PC-3 (cell line): Measurements from ENCODE around the gene RGS14. TPM values are rescaled to one million over a fixed set of nuclear protein-coding genes. Genes with fewer than 3 reads are reported as not detected.

Experiments used
- ATAC-seq: fragments of 200-7000 bp; cut with Tn5 transposase; 2 replicates; pipeline ENCODE4 v1.9.1; 2020; ENCODE audit warnings: mild to moderate bottlenecking, moderate library complexity
- BruUV-seq: library from RNA; stranded (reverse); fragments of 400-500 nt; replicated peaks from 2 replicates; lab custom pipeline; 2021; lab: Mats Ljungman, UMichigan
- CTCF ChIA-PET: fragments of 300-600 bp; sonication (Branson Sonifier 250); formaldehyde crosslinking; loops from one replicate; lab custom pipeline; 2022; ENCODE audit warnings: antibody characterized with exemption; lab: Charles Lee
- POLR2A ChIA-PET: fragments of 300-600 bp; sonication (Branson Sonifier 250); formaldehyde crosslinking; loops from one replicate; lab custom pipeline; 2022; ENCODE audit warnings: antibody characterized with exemption; ENCODE audit not compliant: unreplicated experiment; lab: Charles Lee
- DNase-seq: peaks from one replicate; pipeline ENCODE4 v3.0.0-alpha.2; 2015
- H2AFZ ChIP-seq: fragments of 300-600 bp; sonication (generic); 2 replicates; pipeline ENCODE4 v1.6.0; 2016; ENCODE audit warnings: antibody characterized with exemption, low read length
- H3F3A ChIP-seq: fragments of 300-600 bp; sonication (generic); one replicate; pipeline ENCODE4 v1.6.0; 2017; ENCODE audit warnings: antibody characterized with exemption, low read length, control low read depth, mild to moderate bottlenecking; ENCODE audit not compliant: unreplicated experiment
- H3K27ac ChIP-seq: fragments of 300-600 bp; sonication (generic); 2 replicates; pipeline ENCODE4 v1.5.1; 2016; ENCODE audit warnings: mild to moderate bottlenecking, low read length
- H3K27me3 ChIP-seq: fragments of 300-600 bp; sonication (generic); 2 replicates; pipeline ENCODE4 v1.6.1; 2016; ENCODE audit warnings: low read length, mixed read lengths
- H3K36me3 ChIP-seq: fragments of 300-600 bp; sonication (generic); 2 replicates; pipeline ENCODE4 v1.6.1; 2016; ENCODE audit warnings: low read depth, mixed run types, low read length, mixed read lengths
- H3K4me1 ChIP-seq: fragments of 300-600 bp; sonication (generic); 2 replicates; pipeline ENCODE4 v1.5.1; 2016; ENCODE audit warnings: low read length; ENCODE audit not compliant: insufficient read depth
- H3K4me2 ChIP-seq: fragments of 300-600 bp; sonication (generic); 2 replicates; pipeline ENCODE4 v1.6.0; 2016; ENCODE audit warnings: low read length
- H3K4me3 ChIP-seq: fragments of 300-600 bp; sonication (generic); 2 replicates; pipeline ENCODE4 v1.5.1; 2016; ENCODE audit warnings: mild to moderate bottlenecking, low read length, mixed read lengths
- H3K79me2 ChIP-seq: fragments of 300-600 bp; sonication (generic); 2 replicates; pipeline ENCODE4 v1.6.1; 2017; ENCODE audit warnings: low read length, mixed read lengths
- H3K9ac ChIP-seq: fragments of 300-600 bp; sonication (generic); 2 replicates; pipeline ENCODE4 v1.6.0; 2016; ENCODE audit warnings: mild to moderate bottlenecking, low read length
- H3K9me2 ChIP-seq: fragments of 300-600 bp; sonication (generic); replicated peaks from 2 replicates; pipeline ENCODE4 v1.6.1; 2016; ENCODE audit warnings: mixed run types, low read length, mixed read lengths
- H3K9me3 ChIP-seq: fragments of 300-600 bp; sonication (generic); 2 replicates; pipeline ENCODE4 v1.6.1; 2016; ENCODE audit warnings: low read length, mixed read lengths
- H4K20me1 ChIP-seq: fragments of 300-600 bp; sonication (generic); 2 replicates; pipeline ENCODE4 v1.6.1; 2016; ENCODE audit warnings: low read length, mixed read lengths
- CTCF ChIP-seq: fragments of 300-600 bp; sonication (generic); conservative IDR thresholded peaks from 2 replicates; pipeline ENCODE4 v1.5.1; 2017; ENCODE audit warnings: antibody characterized with exemption, low read depth, mild to moderate bottlenecking, low read length
- EZH2 ChIP-seq: fragments of 300-600 bp; sonication (generic); IDR thresholded peaks from one replicate; pipeline ENCODE4 v1.6.1; 2017; ENCODE audit warnings: antibody characterized with exemption, mild to moderate bottlenecking, low read length; ENCODE audit not compliant: unreplicated experiment
- EZH2phosphoT487 ChIP-seq: fragments of 300-600 bp; sonication (generic); IDR thresholded peaks from 2 replicates; pipeline ENCODE4 v1.6.1; 2018; ENCODE audit warnings: mild to moderate bottlenecking, antibody characterized with exemption, low read length, borderline replicate concordance
- intact Hi-C: fragments of 100-400 bp; cut with micrococcal nuclease; formaldehyde crosslinking; loops from 2 replicates; pipeline ENCODE4 v1.9.0; 2023
- total RNA-seq: library from RNA; depleted of rRNA; stranded (reverse); fragments of >200 nt; gene quantifications from 2 replicates; pipeline ENCODE4 v1.2.3, GENCODE V29; 2014

The RGS14 gene
- total RNA-seq, 1 experiment from 2014 or later = 32.3 TPM

GRCh38 chr5:177393990-177394389 is 36.3 kb downstream of the RGS14 start:
- Histone ChIP-seq H3K9me3 (no peaks in the 10 kb centered on the region), H3K36me3 (no peaks in the 10 kb centered on the region), H3K4me3 (no peak overlapping the region), H3K9ac (no peak overlapping the region), H3K79me2 (no peaks in the 10 kb centered on the region), H3K9me2 (no peaks in the 10 kb centered on the region), H3K4me2 (no peak overlapping the region), H3F3A (no peaks in the 10 kb centered on the region), H2AFZ (no peak overlapping the region), H3K4me1 (peaks cover 17% of the 10 kb centered on the region), H3K27me3 (no peaks in the 10 kb centered on the region), H4K20me1 (no peaks in the 10 kb centered on the region), H3K27ac (no peak overlapping the region)
- intact Hi-C loops = no loop called here
- no peak for TF ChIP-seq CTCF
- no peak for TF ChIP-seq EZH2
- no peak for TF ChIP-seq EZH2phosphoT487
- ChIA-PET CTCF (no interaction called here), POLR2A (no interaction called here)
- BruUV-seq = no TSS peak
- no peak for ATAC-seq
- no peak for DNase-seq

DNA sequence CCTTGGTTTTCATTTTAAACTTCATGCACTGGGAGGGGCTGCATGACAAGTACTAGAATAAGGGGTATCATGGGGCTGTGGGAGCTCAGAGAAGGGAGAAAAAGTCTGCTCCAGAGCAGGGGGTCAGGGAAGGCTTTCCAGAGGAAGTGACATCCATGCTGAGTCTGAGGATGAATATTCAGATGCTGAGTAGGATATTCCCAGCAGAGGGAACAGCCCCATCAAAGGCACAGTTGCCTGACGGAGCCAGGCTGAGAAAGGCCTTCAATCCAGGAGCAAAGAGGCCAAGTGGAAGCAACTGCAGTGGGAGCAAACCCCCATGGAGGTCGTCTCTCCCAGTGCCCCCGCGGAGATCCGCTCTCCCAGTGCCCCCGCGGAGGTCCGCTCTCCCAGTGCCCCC is 38.4 kb downstream of the RGS14 start:
- Histone ChIP-seq H3K9me3 (no peaks in the 10 kb centered on the region), H3K27me3 (no peaks in the 10 kb centered on the region), H3K9me2 (no peaks in the 10 kb centered on the region), H3K36me3 (no peaks in the 10 kb centered on the region), H3F3A (no peaks in the 10 kb centered on the region), H3K9ac (no peak overlapping the region), H3K27ac (no peak overlapping the region), H2AFZ (no peak overlapping the region), H3K4me3 (no peak overlapping the region), H3K4me2 (no peak overlapping the region), H3K4me1 (no peaks in the 10 kb centered on the region), H3K79me2 (no peaks in the 10 kb centered on the region), H4K20me1 (no peaks in the 10 kb centered on the region)
- TF ChIP-seq EZH2phosphoT487 = no peak
- TF ChIP-seq CTCF = no peak
- TF ChIP-seq EZH2 = no peak
- no peak for DNase-seq
- CTCF ChIA-PET = no interaction called here
- POLR2A ChIA-PET = no interaction called here
- no peak for ATAC-seq
- intact Hi-C loops = no loop called here
- no TSS peak for BruUV-seq

GRCh38 chr5:177396807-177397206 is 39.1 kb downstream of the RGS14 start:
- Histone ChIP-seq H3K27ac (no peak overlapping the region), H3K27me3 (no peaks in the 10 kb centered on the region), H3K4me2 (no peak overlapping the region), H3K4me3 (no peak overlapping the region), H3K9me3 (no peaks in the 10 kb centered on the region), H3K9ac (no peak overlapping the region), H3K79me2 (no peaks in the 10 kb centered on the region), H3F3A (no peaks in the 10 kb centered on the region), H2AFZ (no peak overlapping the region), H3K9me2 (no peaks in the 10 kb centered on the region), H3K36me3 (no peaks in the 10 kb centered on the region), H3K4me1 (peaks cover under 1% of the 10 kb centered on the region; the same call in 1 of the 2 replicates), H4K20me1 (no peaks in the 10 kb centered on the region)
- no peak for TF ChIP-seq EZH2
- no peak for TF ChIP-seq EZH2phosphoT487
- TF ChIP-seq CTCF = no peak
- DNase-seq (no peak), ATAC-seq (no peak)
- ChIA-PET CTCF (no interaction called here), POLR2A (no interaction called here)
- intact Hi-C loops = no loop called here
- BruUV-seq = no TSS peak
